ENCODE data around the gene CPNE4.

The CPNE4 gene

DNA sequence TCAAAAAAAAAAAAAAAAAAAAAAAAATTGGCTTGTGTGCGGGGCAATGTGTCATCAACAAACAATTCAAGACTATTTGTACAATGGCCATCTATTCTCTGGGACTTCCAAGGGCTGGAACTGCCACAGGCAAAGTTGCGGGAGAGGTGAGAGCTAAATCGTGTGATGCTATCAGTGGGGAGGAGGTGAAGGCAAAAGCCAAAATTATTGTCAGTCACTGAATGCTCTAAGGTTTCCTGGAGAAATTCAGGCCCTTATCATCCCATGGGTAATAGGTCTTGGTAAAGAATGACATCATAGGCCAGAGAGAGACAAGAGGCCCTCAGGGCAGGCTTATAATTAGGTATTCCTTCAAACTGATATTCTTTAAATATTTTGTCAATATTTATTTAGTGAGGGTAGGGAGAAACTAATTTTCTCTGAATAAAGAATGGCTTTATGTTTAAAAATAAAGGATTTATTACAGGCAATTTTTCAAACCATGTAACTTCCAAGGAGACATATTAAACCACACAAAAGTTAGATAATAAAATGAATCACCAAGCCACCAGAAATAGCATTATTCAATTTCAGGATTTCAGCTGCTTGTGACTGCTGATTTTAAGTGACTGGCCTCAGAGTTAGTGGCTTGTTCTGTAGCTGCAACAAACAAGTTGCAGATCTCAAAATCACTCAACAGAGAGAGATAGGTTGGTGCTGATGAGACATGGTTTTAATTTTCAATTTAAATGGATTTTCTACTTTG, 305.7 kb downstream of the CPNE4 start:
- no peak for FAIRE-seq
- no peak for DNase-seq (ENCODE audit: insufficient read length, low spot score)
- no peak for TF ChIP-seq CTCF (IDR thresholded peaks at IDR 0.05; ENCODE audit: insufficient read depth, missing control alignments)

DNA sequence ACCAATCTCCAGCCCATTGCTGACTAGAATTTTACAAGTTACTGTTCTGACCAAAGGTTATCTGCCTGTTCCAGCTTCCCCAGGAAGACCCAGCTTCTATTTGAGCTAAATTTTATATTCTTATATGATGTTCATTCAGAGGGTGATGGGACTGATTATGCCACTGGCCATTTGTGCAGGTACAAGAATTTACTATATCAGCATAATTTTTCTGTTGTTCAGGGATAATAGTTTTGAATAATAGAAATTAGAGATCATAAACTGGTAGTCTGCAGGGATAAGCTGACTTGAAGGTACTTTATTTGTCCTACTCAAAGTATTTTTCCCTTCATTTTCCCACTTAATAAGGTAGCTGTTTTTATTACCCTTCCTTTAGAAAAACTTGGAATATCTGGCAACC, 309.4 kb downstream of the CPNE4 start:
- TF ChIP-seq CTCF (IDR thresholded peaks at IDR 0.05; ENCODE audit: insufficient read depth, missing control alignments): no peak
- FAIRE-seq (no peak), DNase-seq (ENCODE audit: insufficient read length, low spot score) (no peak)

- DNase-seq (ENCODE audit: insufficient read length, low spot score) (no peak), FAIRE-seq (no peak)
- TF ChIP-seq CTCF (IDR thresholded peaks at IDR 0.05; ENCODE audit: insufficient read depth, missing control alignments): no peak
Observed at GRCh38 chr3:131723343-131723742, 311.5 kb downstream of the CPNE4 start.

DNA sequence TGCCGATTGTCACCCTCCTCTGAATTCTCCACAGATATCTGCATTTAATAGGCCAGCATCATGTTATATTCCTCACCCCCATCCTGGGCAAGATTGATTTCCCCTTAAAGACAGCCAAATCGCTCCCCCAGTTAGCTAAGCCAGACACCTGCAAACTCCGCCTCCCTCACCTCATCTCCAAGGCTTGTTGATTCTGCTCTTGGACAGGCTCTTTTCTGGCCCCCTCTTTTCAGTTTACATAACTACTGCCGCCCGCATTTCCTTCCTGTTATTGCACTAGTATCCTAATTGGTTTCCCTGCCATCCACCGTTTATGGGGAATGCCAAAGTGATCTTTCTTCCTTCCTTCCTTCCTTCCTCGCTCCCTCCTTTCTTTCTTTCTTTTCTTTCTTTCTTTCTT, 317.3 kb downstream of the CPNE4 start:
- no peak for FAIRE-seq
- no peak for TF ChIP-seq CTCF (IDR thresholded peaks at IDR 0.05; ENCODE audit: insufficient read depth, missing control alignments)
- no peak for DNase-seq (ENCODE audit: insufficient read length, low spot score)

- no peak for FAIRE-seq
- no peak for DNase-seq (ENCODE audit: insufficient read length, low spot score)
- no peak for TF ChIP-seq CTCF (IDR thresholded peaks at IDR 0.05; ENCODE audit: insufficient read depth, missing control alignments)
Observed at GRCh38 chr3:131716943-131717342, 317.9 kb downstream of the CPNE4 start.

DNA sequence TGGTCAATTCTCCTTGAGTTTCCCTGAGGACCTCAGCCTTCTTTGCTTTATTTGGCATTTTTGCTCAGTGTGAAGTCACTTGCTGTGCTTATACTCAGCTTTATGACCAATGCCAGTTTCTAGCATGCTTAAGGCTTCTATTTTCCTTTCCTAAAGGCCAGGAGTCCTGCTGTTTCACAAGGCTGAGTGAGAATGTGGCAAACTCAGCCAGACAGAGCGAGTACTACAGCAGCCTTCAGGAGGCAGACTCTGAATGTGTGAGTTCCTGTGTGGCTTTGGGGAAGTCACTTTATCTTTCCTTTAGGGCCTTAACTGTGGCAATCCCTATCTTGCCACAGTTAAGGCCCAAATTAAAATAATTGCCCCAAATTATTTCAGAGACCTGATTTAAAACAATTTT, 318.8 kb downstream of the CPNE4 start:
- no peak for TF ChIP-seq CTCF (IDR thresholded peaks at IDR 0.05; ENCODE audit: insufficient read depth, missing control alignments)
- FAIRE-seq (no peak), DNase-seq (ENCODE audit: insufficient read length, low spot score) (no peak)

- TF ChIP-seq CTCF (IDR thresholded peaks at IDR 0.05; ENCODE audit: insufficient read depth, missing control alignments): no peak
- no peak for FAIRE-seq
- no peak for DNase-seq (ENCODE audit: insufficient read length, low spot score)
Observed at GRCh38 chr3:131714585-131715220, 320.1 kb downstream of the CPNE4 start.

Data from D721Med (cell line).